Sciatic nerve (tissue), 2 donors: ENCODE results near the gene PRPF19. TPM values are rescaled to one million over a fixed set of nuclear protein-coding genes. Genes with fewer than 3 reads are reported as not detected.
"Not testable (repeated sequence)": the region's sequence is repeated elsewhere in the genome, so short reads cannot be mapped to it uniquely, and the experiment has no call there.

ENCODE experiments used
- ATAC-seq: fragments of 200-7000 bp; cut with Tn5 transposase; one replicate; pipeline ENCODE4 v1.9.1; 2020; ENCODE audit warnings: mild to moderate bottlenecking, moderate library complexity
- DNase-seq: peaks from one replicate; pipeline ENCODE4 v3.0.0-alpha.2; 2020; ENCODE audit warnings: low spot score
- intact Hi-C: fragments of 100-400 bp; cut with DNase I; formaldehyde crosslinking; loops from one replicate; pipeline ENCODE4 v1.14.2; 2022
- total RNA-seq: library from RNA; stranded (reverse); fragmentation: NEBNext Ultra II Directional; extraction: Animal tissue kit (Norgen Biotek cat#: 25700); gene quantifications from one replicate; pipeline ENCODE4 v1.2.1, GENCODE V29; 2021
- donor health status: DM: no; HTN: no; CAD: no.
- donor health status: DM: no; HTN: no; CAD: no.

The PRPF19 gene
- total RNA-seq, 1 donor from 2014 or later, result 50.7 TPM

- ATAC-seq (no peak), DNase-seq (no peak)
- intact Hi-C loops, result no loop called here
Measured at GRCh38 chr11:60912851-60913528, 6.6 kb upstream of the PRPF19 start.

- no peak for ATAC-seq
- intact Hi-C loops, result no loop called here
Measured at GRCh38 chr11:60912223-60912850, 6.0 kb upstream of the PRPF19 start.

GRCh38 chr11:60910711-60911380 is 4.5 kb upstream of the PRPF19 start:
- DNase-seq, result no peak
- intact Hi-C loops, result no loop called here
- no peak for ATAC-seq

More at GRCh38 chr11:60912223-60912850, 6.0 kb upstream of the PRPF19 start:
- DNase-seq, result no peak

DNA sequence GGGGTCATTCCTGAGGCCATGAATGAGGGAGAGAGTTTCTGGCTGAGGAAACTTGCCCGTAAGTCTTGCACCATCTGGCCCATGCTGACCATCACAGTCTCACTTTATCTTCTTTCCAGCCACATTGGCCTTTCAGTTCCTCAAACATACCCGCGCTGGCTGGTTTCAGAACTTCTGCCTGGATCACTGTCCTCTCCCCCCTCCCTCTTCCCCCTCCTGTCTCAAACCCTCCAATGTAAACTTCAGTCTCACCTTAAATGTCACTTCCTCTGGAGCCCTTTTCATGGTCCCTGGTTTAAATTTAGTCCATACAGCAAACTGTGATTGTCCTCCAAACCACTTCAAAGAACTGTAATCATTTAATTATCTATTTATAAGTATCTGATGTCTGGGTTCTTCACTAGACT is 3.9 kb upstream of the PRPF19 start:
- intact Hi-C loops, result no loop called here

DNA sequence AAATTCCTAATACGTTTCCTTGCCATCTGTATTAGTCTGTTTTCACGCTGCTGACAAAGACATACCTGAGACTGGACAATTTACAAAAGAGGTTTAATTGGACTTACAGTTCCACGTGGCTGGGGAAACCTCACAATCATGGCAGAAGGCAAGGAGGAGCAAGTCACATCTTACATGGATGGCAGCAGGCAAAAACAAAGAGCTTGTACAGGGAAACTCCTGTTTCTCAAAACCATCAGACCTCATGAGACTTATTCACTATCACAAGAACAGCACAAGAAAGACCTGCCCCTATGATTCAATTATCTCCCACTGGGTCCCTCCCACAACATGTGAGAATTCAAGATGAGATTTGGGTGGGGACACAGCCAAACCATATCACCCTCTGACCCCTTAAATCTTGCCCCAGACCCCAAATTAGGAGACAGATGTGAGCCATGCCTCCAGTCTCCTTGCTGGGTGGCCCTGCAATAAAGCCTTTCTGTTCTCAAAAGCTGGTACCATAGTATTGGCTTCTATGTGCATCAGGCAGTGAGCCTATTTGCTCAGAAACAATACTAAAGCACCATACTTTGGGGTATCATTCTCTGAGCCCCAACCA is 3.4 kb upstream of the PRPF19 start:
- ATAC-seq, DNase-seq, intact Hi-C loops: not testable (repeated sequence)

More for the DNA sequence above, 3.9 kb upstream of the PRPF19 start:
- DNase-seq (no peak), ATAC-seq (no peak)

DNA sequence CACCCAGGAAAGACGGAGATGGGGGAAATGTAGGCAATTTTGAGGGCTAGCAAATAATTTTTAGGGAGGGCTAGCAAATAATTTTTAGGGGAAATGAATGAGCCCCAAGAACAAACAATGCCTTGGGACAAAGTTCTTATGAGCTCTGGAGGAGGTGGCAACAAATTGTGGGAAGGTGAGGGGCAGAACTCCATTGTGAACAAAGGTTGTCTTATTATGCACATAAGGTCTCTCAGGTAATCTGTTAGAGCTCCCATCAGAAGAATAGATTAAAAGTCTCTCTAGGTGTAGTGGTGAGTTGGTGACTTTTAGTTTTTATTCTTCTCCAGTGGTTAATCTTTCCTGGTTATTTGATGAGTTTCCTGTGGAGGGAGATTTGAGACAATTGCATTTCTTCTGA is 2.4 kb upstream of the PRPF19 start:
- intact Hi-C loops, result no loop called here
- no peak for ATAC-seq

GRCh38 chr11:60905551-60906113 is 753 bp downstream of the PRPF19 start:
- intact Hi-C loops, result no loop called here
- DNase-seq, result no peak

More for the DNA sequence above, 2.4 kb upstream of the PRPF19 start:
- DNase-seq, result no peak

GRCh38 chr11:60905047-60905446 is 1.3 kb downstream of the PRPF19 start:
- DNase-seq, result no peak
- intact Hi-C loops, result no loop called here
- no peak for ATAC-seq

More at GRCh38 chr11:60905551-60906113, 753 bp downstream of the PRPF19 start:
- ATAC-seq, result no peak

DNA sequence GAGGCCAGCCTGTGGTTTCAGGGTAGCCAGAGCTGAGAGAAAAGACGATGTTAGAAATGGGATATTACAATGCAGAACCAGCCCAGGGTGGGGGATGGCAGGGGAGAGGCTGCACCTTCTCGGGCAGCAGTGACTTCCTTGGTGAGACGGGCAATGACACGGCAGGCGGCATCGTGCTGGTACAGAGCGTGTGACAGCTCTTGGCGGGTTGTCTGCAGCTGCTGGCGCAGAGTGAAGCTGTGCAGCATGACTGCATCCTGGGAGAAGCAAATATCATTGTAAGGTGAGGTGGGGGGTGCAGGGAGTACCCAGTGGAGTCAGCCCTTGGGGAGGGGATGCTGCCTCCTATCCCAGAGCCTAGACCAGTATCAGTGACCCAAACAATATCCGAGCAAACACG is 3.8 kb downstream of the PRPF19 start:
- DNase-seq (no peak), ATAC-seq (no peak)
- intact Hi-C loops, result no loop called here

- intact Hi-C loops, result no loop called here
- ATAC-seq (no peak), DNase-seq (no peak)
Measured at GRCh38 chr11:60900673-60901404, 5.5 kb downstream of the PRPF19 start.

- no peak for ATAC-seq
- DNase-seq, result no peak
- intact Hi-C loops, result loop anchor here (5.0 kb wide), 1 partner anchor 68 kb away; no protein-coding TSS in a partner anchor
Measured at GRCh38 chr11:60899977-60900376, 6.4 kb downstream of the PRPF19 start.

GRCh38 chr11:60899046-60899936 is 7.1 kb downstream of the PRPF19 start:
- intact Hi-C loops, result loop anchor here (5.0 kb wide), 1 partner anchor 67 kb away; no protein-coding TSS in a partner anchor
- DNase-seq, result no peak
- ATAC-seq, result peak; percentile 72

DNA sequence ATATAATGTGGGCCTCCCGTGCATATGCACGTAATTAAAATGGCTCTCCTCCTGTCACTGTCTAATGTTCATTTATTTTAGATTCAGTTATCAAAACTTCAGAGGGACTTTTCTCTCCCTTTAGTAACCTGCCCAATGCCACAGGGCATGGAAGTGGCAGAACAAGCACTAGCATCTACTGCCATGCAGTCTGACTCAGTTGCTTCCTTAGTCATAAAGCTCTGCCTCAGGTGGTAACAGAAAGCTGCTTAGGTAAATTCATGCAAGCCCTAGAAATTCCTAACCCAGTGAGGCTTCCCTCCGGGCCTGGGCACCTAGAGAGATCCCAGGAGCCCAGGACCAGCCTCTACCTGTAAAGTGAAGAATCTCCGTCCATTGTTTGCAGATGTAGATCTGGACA is 8.9 kb downstream of the PRPF19 start:
- intact Hi-C loops, result loop anchor here (5.0 kb wide), 1 partner anchor 65 kb away; no protein-coding TSS in a partner anchor
- DNase-seq, result no peak

GRCh38 chr11:60895687-60896086 is 10.7 kb downstream of the PRPF19 start:
- ATAC-seq (no peak), DNase-seq (no peak)
- intact Hi-C loops, result loop anchor here (5.0 kb wide), 1 partner anchor 63 kb away; no protein-coding TSS in a partner anchor

More for the DNA sequence above, 8.9 kb downstream of the PRPF19 start:
- no peak for ATAC-seq

GRCh38 chr11:60891103-60891741 is 15.2 kb downstream of the PRPF19 start:
- ATAC-seq, result no peak
- intact Hi-C loops, result no loop called here
- DNase-seq, result no peak

GRCh38 chr11:60890696-60891095 is 15.7 kb downstream of the PRPF19 start:
- intact Hi-C loops, result no loop called here
- DNase-seq (no peak), ATAC-seq (no peak)

GRCh38 chr11:60889869-60890311 is 16.5 kb downstream of the PRPF19 start:
- DNase-seq, result no peak
- no peak for ATAC-seq
- intact Hi-C loops, result no loop called here
